ENCODE measurements around the gene MYCT1.

Gene MYCT1

DNA sequence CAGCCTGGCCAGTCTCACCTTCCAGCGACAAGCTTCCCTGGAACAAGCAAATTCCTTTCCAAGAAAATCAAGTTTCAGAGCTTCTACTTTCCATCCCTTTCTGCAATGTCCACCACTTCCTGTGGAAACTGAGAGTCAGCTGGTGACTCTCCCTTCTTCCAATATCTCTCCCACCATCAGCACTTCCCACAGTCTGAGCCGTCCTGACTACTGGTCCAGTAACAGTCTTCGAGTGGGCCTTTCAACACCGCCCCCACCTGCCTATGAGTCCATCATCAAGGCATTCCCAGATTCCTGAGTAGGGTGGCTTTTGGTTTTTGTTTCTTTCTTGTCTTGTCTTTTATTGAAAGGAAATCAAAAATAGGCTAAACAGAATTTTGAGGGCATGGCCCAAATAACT is 24.3 kb downstream of the MYCT1 start:
- no peak for DNase-seq (ENCODE audit: low read depth in 2 of 3, low spot score in 2 of 3)

DNA sequence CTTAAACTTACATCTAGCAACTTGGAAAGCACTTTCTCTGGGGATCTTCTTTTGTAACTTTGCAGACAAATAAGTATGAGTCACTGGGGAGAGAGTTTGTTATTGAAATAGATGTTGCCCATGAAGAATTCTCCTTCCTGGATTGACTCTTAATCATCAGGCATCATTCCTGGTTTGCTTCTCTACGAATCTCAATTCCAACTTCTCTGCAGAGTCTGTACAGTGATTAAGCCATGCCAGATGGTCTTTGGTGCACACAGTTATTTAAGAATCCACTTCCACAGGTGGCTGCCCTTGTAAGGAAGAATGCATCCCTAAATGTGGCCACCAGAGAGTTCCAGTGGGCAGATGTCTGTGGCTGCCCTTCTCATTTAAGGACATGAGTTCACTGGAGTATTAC is 25.7 kb downstream of the MYCT1 start:
- no peak for DNase-seq (ENCODE audit: low read depth in 2 of 3, low spot score in 2 of 3)

DNA sequence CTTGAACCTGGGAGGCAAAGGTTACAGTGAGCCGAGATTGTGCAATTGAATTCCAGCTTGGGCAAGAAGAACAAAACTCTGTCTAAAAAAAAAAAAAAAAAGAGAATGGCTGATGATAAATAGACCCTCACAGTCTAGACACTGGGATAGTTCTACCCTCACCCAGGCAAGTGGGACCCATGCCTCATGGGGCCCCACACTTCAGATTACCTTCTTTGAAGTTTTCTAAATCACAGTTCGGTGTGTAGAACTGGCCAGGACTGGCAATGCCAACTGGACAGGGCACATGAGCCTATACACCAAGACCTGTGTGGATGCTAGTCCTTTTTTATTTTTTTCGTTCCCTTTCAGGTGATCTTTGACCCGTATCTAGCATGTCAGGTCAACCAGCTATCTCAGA is 28.6 kb downstream of the MYCT1 start:
- no peak for DNase-seq (ENCODE audit: low read depth in 2 of 3, low spot score in 2 of 3)

GRCh38 chr6:152727507-152727906 is 29.8 kb downstream of the MYCT1 start:
- no peak for DNase-seq (ENCODE audit: low read depth in 2 of 3, low spot score in 2 of 3)

DNA sequence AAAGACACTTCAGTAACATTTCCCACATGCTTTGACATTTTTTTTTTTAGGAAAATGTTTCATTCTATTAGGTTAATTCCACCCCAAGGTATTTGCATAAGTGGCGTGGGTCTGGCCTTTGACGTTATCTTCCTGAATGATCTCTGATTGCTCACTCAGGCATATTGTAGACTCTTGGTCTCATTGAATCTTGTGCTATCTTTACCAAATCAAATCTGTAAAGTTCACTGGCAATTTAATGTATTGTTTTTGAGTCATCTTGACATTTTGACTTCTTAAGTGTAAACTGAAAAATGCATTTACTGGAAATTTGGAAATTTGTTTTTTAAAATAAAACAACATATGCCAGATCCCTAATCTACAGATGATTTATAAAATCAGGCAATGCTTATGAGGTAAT is 36.9 kb downstream of the MYCT1 start:
- no peak for DNase-seq (ENCODE audit: low read depth in 2 of 3, low spot score in 2 of 3)

- DNase-seq (ENCODE audit: low read depth in 2 of 3, low spot score in 2 of 3), result no peak
Observed at GRCh38 chr6:152736687-152737273, 39.1 kb downstream of the MYCT1 start.

DNA sequence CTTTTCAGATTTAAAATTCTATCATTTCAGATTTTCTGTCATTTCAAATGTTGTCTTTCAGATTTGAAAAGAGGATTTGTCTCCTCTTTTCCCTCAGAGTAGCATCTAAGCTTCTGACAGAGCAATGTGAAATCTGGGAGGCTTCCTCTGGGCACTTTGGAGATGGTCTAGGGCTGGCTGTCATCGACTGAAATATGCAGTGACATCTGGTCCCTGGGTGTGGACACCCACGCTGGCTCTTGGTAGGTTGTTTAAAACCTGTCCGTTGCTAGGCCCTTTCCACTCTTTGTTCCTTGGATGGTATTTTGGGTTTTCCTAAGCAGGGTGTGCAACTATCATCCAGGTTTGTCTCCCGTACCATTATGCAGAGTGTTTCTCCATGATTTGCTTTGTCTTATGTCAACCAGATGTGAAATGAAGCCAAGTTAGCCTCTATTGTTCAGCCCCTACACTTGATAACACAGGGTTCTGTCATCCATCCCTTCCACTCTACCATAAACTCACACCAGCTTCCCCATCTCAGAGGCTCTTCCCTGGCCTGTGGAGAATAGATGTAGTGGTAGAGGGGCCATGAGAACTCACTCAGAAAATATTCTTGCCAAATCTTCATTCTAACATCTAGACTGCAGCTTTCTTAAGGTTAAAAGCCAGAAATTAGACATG is 47.9 kb downstream of the MYCT1 start:
- no peak for DNase-seq (ENCODE audit: low read depth in 2 of 3, low spot score in 2 of 3)

DNA sequence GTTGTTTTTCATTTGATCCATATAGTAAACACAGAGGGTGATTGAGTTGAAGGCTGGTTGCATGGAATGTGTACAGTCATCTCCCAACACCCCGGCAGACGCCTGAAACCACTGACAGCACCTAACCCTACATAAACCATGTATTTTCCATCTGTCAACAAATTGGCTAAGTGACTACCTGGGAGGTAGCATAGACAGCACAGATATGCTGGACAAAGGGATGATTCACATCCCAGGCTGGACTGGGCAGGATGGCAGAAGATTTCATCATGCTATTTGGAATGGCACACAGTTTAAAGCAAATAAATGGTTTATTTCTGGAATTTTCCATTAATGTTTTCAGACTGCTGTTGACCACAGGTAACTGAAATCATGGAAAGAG is 48.5 kb downstream of the MYCT1 start:
- DNase-seq (ENCODE audit: low read depth in 2 of 3, low spot score in 2 of 3), result no peak

GRCh38 chr6:152748843-152749242 is 51.1 kb downstream of the MYCT1 start:
- no peak for DNase-seq (ENCODE audit: low read depth in 2 of 3, low spot score in 2 of 3)

DNA sequence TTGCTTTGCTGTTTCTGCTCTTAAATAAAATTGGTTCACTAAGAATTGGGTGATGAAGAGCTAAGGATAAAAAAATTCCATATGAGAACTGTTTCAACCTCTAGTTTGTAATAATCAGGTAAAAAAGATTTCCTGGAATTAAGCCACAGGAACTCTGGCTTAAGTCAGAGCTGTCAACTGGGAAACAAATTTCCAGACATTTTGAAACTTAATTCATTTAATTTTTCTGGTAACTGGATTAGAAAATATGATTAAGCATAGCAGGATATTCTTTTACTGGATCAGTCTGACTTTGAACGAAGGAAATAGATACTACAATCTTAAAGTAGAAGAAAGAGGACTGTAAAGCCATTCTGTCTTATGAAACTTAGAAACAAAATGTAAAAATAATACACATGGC is 51.6 kb downstream of the MYCT1 start:
- no peak for DNase-seq (ENCODE audit: low read depth in 2 of 3, low spot score in 2 of 3)

- no peak for DNase-seq (ENCODE audit: low read depth in 2 of 3, low spot score in 2 of 3)
Observed at GRCh38 chr6:152750694-152751093, 53.0 kb downstream of the MYCT1 start, which contains the start of gene VIP. TSS of gene VIP (plus strand) at chr6:152750797. CDS start at chr6:152752178, 1,381 bp downstream.

- DNase-seq (ENCODE audit: low read depth in 2 of 3, low spot score in 2 of 3), result no peak
Observed at GRCh38 chr6:152765331-152765730, 67.6 kb downstream of the MYCT1 start.

DNA sequence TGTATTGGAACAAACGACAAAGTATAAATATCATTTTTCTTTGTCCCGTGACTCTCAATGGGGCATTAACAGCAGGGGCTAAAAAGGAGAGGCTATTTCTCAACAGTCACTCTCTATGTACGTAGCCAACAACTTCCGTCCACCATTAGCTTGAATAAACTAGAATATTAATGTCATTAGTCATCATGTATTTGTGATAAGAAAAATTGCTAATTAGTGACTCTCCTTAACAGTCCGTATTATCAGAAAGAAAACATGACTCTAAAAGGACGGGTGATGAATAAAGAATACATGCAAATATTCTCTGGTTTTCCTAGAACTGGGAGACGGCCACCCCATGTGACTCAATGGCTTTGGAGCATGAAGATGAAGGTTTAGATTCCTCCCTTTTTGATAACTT is 71.5 kb downstream of the MYCT1 start:
- DNase-seq (ENCODE audit: low read depth in 2 of 3, low spot score in 2 of 3), result no peak

- no peak for DNase-seq (ENCODE audit: low read depth in 2 of 3, low spot score in 2 of 3)
Observed at GRCh38 chr6:152769993-152770392, 72.3 kb downstream of the MYCT1 start.

DNA sequence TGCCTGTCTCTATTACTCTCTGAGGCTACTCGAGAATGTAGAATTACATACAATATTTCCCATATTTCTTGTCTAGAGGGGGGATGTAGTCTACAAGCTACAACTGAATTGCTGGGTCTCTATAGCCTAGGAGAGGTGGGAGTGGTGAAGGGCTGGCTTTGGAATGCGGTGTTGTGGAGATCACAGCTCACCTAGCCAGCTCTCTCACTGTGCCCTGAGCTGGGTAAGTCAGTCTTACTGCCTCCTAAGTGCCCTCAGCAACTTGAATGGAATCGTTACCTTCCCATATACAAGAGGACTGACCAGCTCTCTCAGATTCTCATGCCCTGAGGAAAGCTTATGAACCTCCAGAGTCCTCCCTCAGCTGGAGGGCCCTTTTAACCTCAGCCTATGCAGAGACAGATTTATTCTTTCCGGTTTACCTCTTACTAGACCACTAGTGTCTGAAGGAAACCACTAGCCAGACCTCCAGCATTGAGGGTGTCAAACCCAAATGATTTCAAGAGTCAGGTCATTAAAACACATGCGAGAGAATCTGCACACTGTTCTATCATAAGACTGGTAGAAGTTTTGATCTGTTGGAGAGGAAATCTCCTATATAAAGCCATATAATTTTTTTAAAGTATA is 73.5 kb downstream of the MYCT1 start:
- no peak for DNase-seq (ENCODE audit: low read depth in 2 of 3, low spot score in 2 of 3)

All from activated CD8-positive, alpha-beta memory T cell treated with anti-CD3 and anti-CD28 coated beads for 48 hours (primary cell).